ENCODE measurements around the gene ALG2.
"Not testable (repeated sequence)": the region's sequence is repeated elsewhere in the genome, so short reads cannot be mapped to it uniquely, and the experiment has no call there.

The ALG2 gene

DNA sequence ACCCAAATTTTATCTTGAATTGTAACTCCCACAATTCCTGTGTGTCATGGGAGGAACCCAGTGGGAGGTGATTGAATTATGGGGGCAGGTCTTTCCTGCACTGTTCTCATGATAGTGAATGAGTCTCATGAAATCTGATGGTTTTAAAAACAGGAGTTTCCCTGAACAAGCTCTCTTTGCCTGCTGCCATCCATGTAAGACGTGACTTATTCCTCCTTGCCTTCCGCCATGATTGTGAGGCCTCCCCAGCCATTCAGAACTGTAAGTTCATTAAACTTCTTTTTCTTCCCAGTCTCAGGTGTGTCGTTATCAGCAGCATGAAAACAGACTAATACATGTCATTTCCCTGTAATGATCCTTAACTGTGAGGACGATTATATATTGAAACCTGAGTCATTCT is 16.1 kb upstream of the ALG2 start:
- DNase-seq, result not testable (repeated sequence)

DNA sequence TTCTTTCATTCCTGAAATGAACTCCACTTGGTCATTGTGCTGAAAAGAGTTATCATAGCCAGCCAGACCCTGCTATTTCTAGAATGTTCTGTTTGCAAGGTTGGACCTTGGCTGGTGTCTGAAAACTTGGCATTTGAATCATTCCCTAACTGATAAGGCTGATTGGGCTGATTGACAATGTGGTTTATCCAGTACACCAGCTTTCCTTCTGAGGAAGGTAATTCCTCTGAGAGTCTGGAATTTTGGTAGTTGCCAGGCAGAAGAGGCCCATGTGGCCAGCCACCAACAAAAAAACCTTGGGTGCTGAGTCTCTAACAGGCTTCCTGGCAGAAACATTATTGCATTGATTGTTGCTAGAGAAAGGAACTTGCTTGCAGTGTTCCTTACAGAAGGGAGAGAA is 15.6 kb upstream of the ALG2 start:
- no peak for DNase-seq

- DNase-seq, result no peak
These were observed 14.3 kb upstream of the ALG2 start for GRCh38 chr9:99235926-99236634.

DNA sequence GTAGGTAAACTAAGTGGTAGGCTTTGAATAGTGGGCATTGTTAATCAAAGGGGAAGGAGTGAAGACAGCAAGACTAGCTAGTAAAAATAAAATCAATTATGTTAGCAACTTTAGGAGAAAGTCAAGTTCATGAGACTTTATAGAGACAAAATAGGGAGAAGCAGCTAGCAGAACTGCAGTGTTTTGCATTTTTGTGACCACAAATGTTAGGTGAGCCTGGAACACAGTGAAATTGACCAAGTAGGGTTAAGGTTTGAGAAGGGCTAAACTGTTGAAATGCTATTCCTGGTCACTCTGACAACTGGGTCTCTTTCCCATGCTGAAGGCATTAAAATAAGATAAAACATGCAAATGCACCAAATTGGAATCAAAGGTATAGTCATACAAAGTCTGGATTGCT is 13.3 kb upstream of the ALG2 start:
- no peak for DNase-seq

GRCh38 chr9:99234618-99235017 is 12.9 kb upstream of the ALG2 start:
- no peak for DNase-seq

DNA sequence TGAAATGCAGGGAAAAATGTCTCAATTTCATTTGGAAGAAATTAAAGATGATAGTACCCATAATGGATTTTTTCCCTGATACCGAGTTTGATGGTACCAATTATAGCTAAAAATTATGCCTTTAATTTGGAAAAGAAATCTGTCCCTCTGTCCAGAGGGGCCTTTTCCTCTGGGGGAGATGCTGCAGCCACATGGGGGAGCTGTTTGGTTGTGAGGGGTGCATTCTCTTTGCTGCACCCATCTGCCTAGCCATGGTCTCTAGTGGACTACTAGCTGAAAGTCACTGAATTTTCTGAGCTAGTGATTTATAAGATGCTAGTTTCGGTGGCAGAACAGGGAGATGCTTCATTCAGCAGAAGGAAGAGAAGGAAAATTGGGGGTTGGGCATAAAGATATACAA is 10.0 kb upstream of the ALG2 start:
- DNase-seq, result no peak

DNA sequence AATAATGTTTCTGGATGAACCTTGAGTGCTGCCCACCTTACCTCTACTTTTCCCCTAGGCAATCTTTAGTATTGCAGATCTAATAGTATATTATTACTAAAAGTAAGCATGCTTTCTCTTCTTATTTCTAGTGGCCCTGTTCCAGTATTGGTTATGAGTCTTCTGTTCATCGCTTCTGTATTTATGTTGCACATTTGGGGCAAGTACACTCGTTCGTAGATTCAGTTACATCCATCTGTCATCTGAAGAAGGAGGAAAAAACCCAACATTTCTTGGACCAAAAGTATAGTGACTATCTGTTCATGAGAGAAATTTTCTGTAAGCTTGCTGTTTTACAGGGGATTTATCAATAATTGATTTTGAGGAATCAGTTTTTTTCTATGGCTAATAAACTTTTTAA is 8.5 kb upstream of the ALG2 start:
- DNase-seq, result no peak

GRCh38 chr9:99226054-99226453 is 4.3 kb upstream of the ALG2 start:
- no peak for DNase-seq

- no peak for DNase-seq
These were observed 2.7 kb upstream of the ALG2 start for GRCh38 chr9:99224445-99224844.

GRCh38 chr9:99222416-99223270 is 901 bp upstream of the ALG2 start:
- DNase-seq, result no peak

GRCh38 chr9:99221266-99221620 is 499 bp downstream of the ALG2 start:
- DNase-seq, result no peak

GRCh38 chr9:99220011-99220410 is 1.7 kb downstream of the ALG2 start:
- no peak for DNase-seq

DNA sequence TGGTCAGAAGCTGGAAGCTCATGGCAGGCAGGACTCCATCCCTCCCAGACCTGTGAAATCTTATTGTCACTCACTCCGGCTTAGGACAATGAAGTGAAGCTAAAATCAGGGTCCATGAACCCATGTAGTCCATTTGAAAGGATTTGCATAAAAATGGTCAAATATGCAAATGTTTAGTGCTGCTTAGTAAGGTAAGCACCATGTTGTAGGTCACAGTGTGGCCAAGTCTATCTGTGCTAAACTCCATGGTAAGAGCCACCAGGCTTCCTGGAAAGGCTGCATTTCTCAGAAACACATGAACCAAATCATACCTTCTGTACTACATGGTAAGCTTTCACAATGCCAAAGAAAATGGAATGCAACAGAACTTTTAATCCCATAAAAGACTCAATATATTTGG is 5.7 kb downstream of the ALG2 start:
- DNase-seq, result no peak

DNA sequence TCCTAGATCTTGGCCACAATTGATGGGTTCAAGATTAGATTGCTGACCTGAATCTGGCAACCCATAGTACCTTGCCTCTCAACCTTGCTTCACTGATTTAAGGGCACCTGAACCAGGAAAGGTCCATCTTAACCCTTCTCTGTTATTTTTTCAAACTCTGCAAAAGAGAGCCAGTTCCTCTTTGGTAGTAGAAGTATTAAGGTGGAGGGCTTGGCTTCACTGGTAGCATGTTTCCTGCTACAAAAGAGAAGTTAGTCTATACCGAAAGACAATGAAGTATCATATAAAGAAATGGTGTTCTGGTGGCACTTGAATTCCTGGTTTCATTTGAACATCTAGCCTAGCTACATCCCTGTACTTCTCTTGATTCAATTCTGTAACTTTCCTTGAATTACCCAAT is 8.5 kb downstream of the ALG2 start:
- DNase-seq, result no peak

- DNase-seq, result no peak
These were observed 10.0 kb downstream of the ALG2 start for GRCh38 chr9:99211746-99212145.

GRCh38 chr9:99210572-99210971 is 11.2 kb downstream of the ALG2 start:
- no peak for DNase-seq

GRCh38 chr9:99201603-99202002 is 20.1 kb downstream of the ALG2 start:
- DNase-seq, result no peak

GRCh38 chr9:99199938-99200539 is 21.7 kb downstream of the ALG2 start:
- no peak for DNase-seq

DNA sequence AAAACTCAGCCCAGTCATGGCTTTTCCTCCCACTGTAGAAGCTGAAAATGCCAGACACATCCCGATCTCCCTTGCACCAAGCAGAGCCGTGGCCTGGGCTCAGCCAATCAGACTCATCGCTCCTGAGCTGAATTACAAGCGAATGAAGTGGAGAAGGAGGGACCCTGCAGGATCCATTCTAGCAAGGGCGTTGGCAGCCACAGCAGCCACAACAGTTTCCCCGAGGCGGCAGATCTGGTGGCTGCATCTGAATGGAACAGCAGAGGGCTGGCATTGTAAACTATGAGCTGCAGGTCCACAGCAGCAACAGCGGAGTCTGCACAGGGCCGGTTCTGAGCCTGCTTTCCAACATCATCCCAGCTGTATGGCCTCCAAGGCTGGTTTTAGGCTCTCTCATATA is 23.8 kb downstream of the ALG2 start:
- no peak for DNase-seq

GRCh38 chr9:99197124-99197630 is 24.6 kb downstream of the ALG2 start:
- DNase-seq, result no peak

- not testable (repeated sequence) for DNase-seq
These were observed 25.3 kb downstream of the ALG2 start for GRCh38 chr9:99196484-99196883.

DNA sequence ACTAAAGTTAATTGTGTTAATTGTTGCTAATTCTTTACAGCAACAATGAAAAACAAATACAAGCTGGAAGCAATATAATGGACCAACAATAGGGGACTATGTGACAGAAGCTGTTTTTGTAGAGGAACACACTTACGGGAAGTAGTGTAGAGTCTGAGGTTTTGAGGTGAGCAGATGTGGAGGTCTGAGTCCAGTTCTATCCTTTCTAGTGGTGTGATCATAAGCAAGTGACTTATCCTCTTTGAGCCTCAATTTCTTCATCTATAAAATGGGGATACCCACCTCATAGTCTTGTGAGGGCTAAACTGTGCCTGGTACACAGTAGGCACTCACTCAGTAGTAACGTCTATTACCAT is 28.3 kb downstream of the ALG2 start:
- DNase-seq, result no peak

- no peak for DNase-seq
These were observed 28.8 kb downstream of the ALG2 start for GRCh38 chr9:99192786-99193465.

All from right hindlimb (tissue), 1 donor.